HG03108 (cell line): ENCODE data around the gene RFX2.
"Not testable (repeated sequence)": the region's sequence is repeated elsewhere in the genome, so short reads cannot be mapped to it uniquely, and the experiment has no call there.

Experiments
- ATAC-seq: cut with Tn5 transposase; IDR thresholded peaks from one replicate; pipeline ENCODE4 v1.9.1; 2021; ENCODE audit warnings: moderate library complexity; ENCODE audit not compliant: unreplicated experiment

Gene RFX2

DNA sequence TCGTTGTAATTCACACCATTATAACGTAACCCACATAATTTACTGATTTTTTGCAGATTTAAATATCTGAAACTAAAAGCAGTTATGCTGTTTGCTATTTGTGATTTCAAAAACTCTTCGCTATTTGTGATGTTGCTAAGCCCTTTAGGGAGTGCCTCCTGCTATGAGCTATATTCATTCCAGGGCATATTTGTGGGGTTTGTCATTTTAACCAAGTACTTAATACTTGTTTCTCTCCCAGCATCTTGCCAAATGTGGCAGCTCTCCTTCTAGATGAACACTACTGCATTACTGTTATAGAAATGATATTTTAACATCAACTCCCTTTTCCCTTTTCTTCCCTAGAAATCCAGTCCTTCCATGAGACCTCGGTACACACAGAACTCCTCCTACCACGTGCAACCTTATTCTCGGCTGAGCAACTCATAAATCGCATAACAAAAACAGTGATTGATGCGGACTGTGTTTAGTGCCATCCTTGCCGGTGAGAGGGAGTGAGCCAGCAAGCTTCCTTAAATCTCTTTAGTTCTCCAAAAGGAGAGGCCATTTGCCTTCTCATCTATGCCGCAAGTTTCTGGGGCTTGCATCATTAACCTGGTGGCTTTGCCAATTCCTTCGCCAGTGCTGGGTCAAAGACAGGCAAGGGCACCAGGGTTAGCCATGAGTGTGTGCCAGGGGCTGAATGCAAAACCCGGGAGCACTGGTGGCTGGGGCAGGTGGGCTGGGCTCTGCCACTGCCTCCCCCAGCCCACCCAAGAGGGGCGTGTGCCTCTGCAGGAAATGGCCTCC is 33.4 kb downstream of the RFX2 start:
- ATAC-seq, result no peak

DNA sequence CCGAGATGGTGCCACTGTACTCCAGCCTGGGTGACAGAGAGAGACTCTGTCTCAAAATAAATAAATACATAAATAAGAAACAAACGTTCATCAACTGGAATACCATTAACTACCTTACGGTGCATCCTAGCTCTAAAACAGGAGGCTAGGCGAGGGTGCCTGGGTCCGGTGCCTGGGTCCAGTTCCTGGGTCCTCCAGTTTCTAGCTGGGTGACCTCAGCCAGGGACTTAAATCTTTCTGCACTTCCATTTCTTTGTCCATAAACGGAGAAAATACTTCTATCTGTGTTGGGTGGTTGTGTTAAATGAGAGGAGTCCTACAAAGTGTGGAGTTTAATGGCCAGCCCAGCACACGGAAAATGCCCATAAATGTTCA is 34.0 kb downstream of the RFX2 start:
- no peak for ATAC-seq

- ATAC-seq, result no peak
These were observed 35.4 kb downstream of the RFX2 start for GRCh38 chr19:6074709-6075403.

- ATAC-seq, result no peak
These were observed 36.2 kb downstream of the RFX2 start for GRCh38 chr19:6073858-6074708.

DNA sequence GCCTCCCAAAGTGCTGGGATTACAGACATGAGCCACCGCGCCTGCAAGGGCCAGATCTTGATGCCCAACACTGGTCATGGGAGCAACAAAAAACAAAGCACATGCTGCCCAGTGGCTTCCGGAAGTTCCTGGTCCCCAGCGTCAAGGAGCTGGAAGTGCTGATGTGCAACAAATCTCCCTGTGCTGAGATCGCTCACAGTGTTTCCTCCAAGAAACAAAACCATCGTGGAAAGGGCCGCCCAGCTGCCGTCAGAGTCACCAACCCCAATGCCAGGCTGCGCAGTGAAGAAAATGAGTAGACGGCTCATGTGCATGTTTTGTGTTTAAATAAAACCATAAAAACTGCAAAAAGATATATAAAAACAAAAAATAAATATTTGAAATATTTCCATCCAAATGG is 37.1 kb downstream of the RFX2 start:
- ATAC-seq, result not testable (repeated sequence)

DNA sequence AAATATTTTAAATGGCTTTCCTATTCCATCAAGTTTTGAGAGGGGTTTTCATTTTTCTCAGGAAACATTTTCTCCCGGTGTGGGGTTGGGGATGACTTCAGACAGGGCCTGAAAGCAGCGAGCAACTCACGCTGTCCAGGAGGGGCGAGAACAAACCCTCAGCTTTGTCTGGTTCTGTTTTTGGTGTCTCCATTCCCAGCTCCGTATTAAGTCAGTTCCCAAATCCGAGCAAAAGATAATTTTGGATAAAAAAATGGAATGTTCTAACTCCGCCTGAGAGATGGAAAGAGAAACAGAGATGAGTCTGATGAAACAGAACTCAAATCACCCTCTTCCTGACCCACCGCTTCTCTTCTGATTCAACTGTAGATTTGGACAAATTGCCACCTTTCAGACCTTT is 38.4 kb downstream of the RFX2 start:
- ATAC-seq, result no peak

GRCh38 chr19:6070720-6071485 is 39.4 kb downstream of the RFX2 start:
- ATAC-seq, result no peak

GRCh38 chr19:6070207-6070681 is 40.1 kb downstream of the RFX2 start:
- ATAC-seq, result no peak

- no peak for ATAC-seq
These were observed 41.0 kb downstream of the RFX2 start for GRCh38 chr19:6069268-6069791.

DNA sequence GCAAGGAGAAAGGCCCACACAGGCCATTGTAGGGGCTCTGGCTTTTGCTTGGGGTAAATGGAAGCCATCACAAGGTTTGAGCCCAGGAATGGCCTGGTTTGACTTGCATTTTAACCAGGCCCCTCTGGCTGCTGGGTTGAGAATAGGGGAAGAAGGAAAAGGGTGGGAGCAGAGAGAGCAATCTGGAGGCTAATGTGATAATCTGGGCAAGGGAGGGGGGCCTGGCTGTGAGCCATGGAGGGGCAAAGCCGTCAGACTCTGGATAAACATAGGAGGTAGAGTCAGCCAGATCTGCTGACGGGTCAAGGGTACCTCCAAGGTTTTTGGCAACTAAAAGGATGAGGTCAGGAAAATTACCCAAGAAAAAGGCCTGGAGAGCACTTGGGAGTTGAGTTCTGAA is 41.6 kb downstream of the RFX2 start:
- no peak for ATAC-seq

DNA sequence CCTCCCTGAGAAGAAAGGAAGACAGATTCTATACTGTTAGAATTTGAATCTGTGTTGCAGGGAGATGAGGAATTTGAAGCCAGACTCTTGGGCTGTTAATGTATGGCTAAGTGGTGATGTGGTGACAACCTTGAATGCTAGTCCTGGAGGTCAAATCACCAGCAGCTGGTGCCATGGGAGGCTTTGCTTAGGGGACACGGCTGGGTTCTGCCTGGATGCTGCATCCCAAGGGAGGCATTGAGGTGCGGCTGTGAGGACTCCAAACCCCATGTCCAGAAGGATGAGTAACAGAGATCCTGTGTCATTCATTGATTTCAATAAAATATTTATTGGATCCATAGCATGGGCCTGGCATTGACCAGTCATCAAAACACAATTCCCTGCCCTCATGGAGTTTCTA is 42.3 kb downstream of the RFX2 start:
- no peak for ATAC-seq

DNA sequence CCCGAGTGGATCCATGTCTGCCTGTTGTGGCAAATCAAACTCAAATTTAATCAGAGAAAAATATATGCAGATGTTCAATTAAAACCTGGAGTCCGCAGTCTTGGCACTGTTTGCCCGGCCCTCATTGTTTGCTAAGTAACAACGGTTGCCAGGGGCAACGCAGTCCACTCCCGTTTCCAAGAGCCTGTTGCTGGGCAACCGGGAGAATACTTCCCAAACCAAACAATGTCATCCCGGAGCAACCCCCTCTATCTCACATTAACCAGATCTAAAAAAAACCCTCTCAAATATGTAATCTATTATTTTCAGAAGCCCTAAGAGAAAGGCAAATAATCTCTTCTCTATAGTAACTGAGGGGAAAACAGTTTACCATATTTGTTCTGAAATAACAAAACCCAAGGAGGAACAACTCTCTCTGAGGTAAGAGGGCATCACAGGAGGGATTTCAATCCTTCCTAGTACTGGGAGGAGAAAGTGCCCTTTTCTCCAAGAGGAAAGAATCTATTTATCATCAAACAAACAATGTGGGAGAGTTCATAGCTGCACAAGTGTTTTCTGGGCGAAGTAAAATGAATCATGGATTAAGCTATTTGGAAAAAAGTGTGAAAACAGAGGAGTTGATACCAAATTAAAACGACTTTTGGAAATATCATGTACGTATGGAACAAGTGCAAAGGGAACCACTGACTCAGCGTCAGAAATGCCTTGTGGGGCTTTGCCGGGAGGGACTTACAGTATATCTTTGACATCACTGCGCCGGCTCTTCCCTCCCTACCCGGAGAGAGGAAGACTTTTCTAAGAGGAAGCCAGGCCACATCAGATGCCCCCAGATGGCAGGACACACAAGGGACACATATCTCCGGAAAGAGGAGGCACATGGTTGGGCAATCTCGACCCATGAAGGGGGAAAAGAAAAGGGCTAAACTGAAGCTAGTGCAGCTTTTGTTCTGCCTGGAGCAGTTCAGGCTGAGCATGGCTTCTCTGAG is 43.3 kb downstream of the RFX2 start:
- peak; percentile 49 for ATAC-seq

DNA sequence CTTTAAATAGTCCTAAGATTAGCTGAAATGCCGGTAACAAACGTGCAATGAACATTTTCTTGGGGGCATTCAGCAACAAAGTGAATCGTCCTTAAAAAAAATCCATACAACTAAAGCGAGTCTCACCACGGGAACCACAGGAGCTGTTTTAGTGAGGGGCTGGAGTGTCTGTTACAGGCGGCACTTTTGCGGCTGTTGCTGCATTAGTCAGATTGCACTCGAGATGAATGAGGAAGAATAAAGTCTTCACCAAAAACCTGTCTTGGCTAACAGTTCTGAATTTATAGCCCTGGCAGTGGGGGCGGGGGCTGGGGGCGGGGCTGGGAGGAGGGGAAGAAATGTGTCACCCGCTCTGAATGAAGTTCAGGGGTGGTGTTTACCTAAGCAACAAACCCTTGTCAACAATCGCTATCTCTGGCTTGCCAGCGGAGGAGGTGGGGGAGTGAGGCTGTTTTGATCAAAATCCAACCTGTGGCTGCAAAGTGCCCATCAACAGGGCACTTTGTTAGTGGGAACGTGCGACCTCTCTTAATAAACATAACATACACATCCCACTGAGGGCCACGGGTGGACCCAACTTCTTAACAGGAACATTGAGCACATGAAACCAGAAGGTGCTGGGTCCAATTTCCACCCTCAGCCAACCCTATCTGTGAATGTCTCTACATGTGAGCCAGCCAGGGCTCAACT is 44.5 kb downstream of the RFX2 start:
- no peak for ATAC-seq

- ATAC-seq, result no peak
These were observed 45.8 kb downstream of the RFX2 start for GRCh38 chr19:6064336-6065073.

DNA sequence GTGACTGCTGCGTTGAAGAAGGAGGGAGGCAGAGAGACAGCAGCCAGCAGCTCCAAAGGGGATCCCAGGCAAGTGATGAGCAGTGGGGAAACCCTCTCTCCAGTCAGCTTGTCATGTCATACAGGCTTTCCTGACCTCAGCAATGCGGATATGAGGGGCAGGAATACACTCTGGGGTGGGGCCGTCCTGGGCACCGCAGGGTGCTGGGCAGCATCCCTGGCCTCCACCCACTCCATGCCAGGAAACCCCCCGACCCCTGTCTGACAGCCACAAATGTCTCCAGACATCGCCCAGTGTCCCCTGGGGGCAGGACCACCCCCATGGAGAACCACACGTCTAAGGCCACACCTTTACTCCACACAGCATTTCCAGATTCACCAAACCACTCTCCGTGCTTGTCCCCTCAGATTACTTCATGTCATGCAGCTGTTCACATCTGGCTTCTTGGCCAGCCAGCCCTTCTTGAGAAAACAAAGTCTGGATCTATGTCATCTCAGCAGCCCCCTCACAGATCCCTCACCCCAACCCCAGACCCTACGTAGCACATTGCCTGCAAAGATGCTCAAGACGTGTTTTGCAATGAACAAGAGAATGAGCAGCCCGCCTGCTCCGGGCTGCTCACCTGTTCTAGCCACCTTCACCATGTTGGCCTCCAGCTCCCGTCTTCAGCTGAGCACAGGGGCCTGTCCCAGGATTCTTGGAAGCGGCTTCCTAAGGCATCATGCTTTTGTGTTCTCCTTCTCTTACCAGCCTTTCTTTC is 46.5 kb downstream of the RFX2 start:
- no peak for ATAC-seq

DNA sequence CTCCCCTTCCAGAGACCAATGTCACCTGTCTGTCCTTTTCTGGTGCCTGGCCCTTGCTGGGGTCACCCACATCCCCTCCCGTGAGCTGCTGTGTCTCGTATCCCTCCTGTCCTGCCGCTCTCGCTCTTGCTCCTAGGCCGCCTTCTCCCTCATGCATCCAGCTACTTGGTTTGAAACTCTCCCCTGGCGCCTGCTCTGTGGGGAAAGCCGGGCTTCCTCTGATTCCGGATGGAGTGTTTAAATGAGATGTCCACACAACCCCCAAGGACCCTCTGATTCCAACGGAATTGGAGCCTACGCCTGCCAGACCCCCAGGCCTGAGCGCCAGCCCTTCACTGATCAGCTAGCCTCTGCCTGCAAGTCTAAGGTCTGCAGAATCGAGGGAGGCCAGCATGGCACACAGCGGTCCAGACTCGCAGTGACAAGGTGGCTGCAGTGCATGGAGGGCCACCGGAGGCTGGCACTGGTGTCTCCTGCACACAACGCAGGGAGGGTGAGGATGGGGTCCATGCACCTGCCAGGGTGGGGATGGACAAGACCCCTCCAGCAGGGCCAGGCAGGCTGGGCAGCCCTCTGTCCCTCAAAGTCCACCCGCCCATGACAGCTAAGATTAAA is 47.2 kb downstream of the RFX2 start:
- no peak for ATAC-seq

GRCh38 chr19:6062274-6062673 is 48.0 kb downstream of the RFX2 start:
- ATAC-seq, result no peak
